Measurements from ENCODE around the gene FRMPD2. TPM values are rescaled to one million over a fixed set of nuclear protein-coding genes. Genes with fewer than 3 reads are reported as not detected.

FRMPD2 gene
- total and polyA plus RNA-seq, 8 donors, result 0.06 to 3.2 (median 2.1) TPM

DNA sequence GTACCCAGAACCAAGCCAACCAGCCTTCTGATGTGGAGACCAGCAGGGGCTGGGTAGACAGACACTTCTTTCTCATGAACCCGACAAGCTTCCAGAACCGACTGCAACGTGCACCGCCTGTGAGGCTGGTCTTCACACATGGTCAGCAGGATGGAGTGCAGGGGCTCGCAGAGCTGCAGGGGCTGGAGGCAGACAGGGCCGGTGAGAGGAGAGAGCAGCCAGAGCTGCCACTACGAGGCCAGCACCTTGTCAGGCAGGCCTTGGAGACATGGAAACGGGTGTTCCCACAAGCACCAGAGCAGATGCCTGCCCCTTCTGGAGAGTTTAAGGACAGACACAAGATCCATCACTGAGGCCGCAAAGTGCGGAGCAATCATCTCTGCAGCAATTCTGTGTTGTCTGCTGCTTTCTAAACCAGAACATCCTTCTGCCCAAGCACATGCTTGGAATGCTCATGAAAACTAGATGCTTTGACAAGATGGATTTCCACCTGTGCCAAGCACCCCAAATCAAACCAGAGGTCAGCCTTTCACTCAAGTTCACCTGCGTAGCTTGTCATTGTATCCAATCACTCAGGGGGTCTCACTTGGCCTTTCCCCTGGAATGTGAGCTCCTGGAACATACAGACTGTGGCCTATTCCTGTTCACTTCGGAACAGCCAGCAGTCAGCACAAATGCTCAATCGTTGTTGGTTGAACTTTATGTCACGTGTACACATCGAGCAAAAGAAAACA is 32.2 kb downstream of the FRMPD2 start:
- no peak for ATAC-seq

GRCh38 chr10:48241332-48241731 is 33.2 kb downstream of the FRMPD2 start:
- Histone ChIP-seq H3K36me3 (no peaks in the 10 kb centered on the region), H3K4me1 (no peaks in the 10 kb centered on the region), H3K4me3 (no peak overlapping the region), H3K27me3 (no peaks in the 10 kb centered on the region), H3K27ac (no peak overlapping the region), H3K9me3 (no peaks in the 10 kb centered on the region)
- TF ChIP-seq, protein P1, sequence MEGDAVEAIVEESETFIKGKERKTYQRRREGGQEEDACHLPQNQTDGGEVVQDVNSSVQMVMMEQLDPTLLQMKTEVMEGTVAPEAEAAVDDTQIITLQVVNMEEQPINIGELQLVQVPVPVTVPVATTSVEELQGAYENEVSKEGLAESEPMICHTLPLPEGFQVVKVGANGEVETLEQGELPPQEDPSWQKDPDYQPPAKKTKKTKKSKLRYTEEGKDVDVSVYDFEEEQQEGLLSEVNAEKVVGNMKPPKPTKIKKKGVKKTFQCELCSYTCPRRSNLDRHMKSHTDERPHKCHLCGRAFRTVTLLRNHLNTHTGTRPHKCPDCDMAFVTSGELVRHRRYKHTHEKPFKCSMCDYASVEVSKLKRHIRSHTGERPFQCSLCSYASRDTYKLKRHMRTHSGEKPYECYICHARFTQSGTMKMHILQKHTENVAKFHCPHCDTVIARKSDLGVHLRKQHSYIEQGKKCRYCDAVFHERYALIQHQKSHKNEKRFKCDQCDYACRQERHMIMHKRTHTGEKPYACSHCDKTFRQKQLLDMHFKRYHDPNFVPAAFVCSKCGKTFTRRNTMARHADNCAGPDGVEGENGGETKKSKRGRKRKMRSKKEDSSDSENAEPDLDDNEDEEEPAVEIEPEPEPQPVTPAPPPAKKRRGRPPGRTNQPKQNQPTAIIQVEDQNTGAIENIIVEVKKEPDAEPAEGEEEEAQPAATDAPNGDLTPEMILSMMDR (IDR thresholded peaks at IDR 0.05), result no peak
- intact Hi-C loops (cut with DNase I), result no loop called here
- ATAC-seq (no peak), DNase-seq (no peak)

More for the DNA sequence above, 32.2 kb downstream of the FRMPD2 start:
- no peaks in the 10 kb centered on the region for H3K9me3 ChIP-seq
- H3K27me3 ChIP-seq, result no peaks in the 10 kb centered on the region
- intact Hi-C loops (cut with DNase I), result no loop called here
- no peak overlapping the region for H3K4me3 ChIP-seq
- DNase-seq, result no peak
- H3K4me1 ChIP-seq, result no peaks in the 10 kb centered on the region
- no peaks in the 10 kb centered on the region for H3K36me3 ChIP-seq
- no peak overlapping the region for H3K27ac ChIP-seq
- TF ChIP-seq, protein P1 (IDR thresholded peaks at IDR 0.05), result no peak

GRCh38 chr10:48240196-48240595 is 34.3 kb downstream of the FRMPD2 start:
- Histone ChIP-seq H3K27me3 (no peaks in the 10 kb centered on the region), H3K27ac (no peak overlapping the region), H3K4me3 (no peak overlapping the region), H3K9me3 (no peaks in the 10 kb centered on the region), H3K36me3 (no peaks in the 10 kb centered on the region), H3K4me1 (no peaks in the 10 kb centered on the region)
- DNase-seq (no peak), ATAC-seq (no peak)
- TF ChIP-seq, protein P1 (IDR thresholded peaks at IDR 0.05), result no peak
- intact Hi-C loops (cut with DNase I), result no loop called here

GRCh38 chr10:48239618-48240017 is 34.9 kb downstream of the FRMPD2 start:
- Histone ChIP-seq H3K9me3 (no peaks in the 10 kb centered on the region), H3K4me1 (no peaks in the 10 kb centered on the region), H3K36me3 (no peaks in the 10 kb centered on the region), H3K27ac (no peak overlapping the region), H3K27me3 (no peaks in the 10 kb centered on the region), H3K4me3 (no peak overlapping the region)
- ATAC-seq (no peak), DNase-seq (no peak)
- intact Hi-C loops (cut with DNase I), result no loop called here
- TF ChIP-seq, protein P1 (IDR thresholded peaks at IDR 0.05), result no peak

DNA sequence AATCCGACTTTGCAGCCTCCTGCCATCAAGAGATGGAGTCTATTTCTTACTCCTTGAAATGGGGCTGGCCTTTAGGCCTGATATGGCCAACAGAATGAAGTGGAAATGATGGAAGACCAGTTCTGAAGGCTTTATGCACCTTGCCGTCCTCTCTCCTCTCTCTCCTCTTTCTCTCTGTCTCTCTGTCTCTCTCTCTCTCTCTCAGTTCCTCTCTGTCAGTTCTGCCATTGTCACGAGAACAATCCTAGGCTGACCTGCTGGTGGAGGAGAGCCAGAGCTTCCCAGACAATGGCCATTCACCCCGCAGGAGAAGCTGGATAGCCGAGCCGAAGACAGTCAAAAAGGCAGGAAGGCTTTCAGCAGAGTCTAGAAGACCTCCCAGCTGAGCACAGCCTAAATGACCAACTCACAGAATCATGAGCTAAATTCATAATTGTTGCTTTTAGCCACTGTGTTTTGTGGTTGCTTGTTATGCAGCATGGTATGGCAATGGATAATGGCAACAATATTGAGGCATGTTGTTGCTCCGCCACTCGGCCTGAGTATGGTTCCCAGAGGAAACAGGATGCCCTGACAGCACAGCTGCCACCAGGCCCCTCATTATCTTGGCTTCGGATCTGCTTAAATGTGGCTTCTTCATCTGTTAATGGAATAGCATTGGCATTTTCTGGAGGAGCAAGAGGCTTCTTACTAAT is 35.5 kb downstream of the FRMPD2 start:
- Histone ChIP-seq H3K36me3 (no peaks in the 10 kb centered on the region), H3K4me3 (no peak overlapping the region), H3K27me3 (no peaks in the 10 kb centered on the region), H3K27ac (no peak overlapping the region), H3K9me3 (no peaks in the 10 kb centered on the region), H3K4me1 (no peaks in the 10 kb centered on the region)
- no peak for DNase-seq
- no peak for ATAC-seq
- TF ChIP-seq, protein P1 (IDR thresholded peaks at IDR 0.05), result no peak
- intact Hi-C loops (cut with DNase I), result no loop called here

Data from left lung (tissue), 10 donors.